ENCODE data around the gene CALN1. TPM values are rescaled to one million over a fixed set of nuclear protein-coding genes. Genes with fewer than 3 reads are reported as not detected.
"Not testable (repeated sequence)": the region's sequence is repeated elsewhere in the genome, so short reads cannot be mapped to it uniquely, and the experiment has no call there.

The CALN1 gene
- total RNA-seq, 2 experiments from 2014 or later: not detected

DNA sequence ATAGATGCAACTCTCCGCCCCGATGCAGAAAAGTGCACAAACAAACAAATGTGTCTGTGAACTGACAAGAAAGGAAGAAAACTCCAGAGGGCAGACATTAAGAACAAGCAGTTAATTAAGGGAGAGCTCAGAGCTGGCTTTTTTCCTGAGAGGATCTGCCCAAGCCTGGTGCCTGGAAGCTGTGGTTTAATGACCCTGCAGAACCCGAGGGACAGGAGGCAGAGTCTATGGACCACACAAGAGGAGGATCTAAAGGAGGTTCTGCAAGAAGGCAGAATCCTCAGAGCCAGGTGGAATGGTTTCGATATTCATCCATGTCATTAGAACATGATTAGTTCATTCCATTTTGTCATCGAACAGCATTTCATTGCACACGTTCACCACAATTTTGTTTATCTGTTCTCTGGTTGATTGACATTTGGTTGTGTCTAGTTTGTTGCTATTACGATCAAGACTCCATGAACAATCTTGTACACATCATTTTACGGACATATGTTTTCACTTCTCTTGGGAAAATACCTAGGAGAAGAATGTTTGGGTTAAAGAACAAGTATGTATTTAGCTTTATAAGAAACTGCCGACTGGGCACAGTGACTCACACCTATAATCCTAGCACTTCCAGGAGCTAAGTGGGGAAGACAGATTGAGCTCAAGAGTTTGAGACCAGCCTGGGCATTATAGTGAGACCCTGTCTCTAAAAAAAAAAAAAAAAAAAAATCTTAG is 560.2 kb downstream of the CALN1 start:
- DNase-seq: no peak
- no peak overlapping the region for H3K4me3 Mint-ChIP-seq
- H3K27me3 Mint-ChIP-seq (ENCODE audit: low read depth): no peaks in the 10 kb centered on the region
- H3K27ac Mint-ChIP-seq: no peak overlapping the region
- H3K36me3 Mint-ChIP-seq (ENCODE audit: low read depth): no peaks in the 10 kb centered on the region
- peaks cover 4% of the 10 kb centered on the region for H3K9me3 Mint-ChIP-seq (ENCODE audit: insufficient read depth)
- ChIA-PET POLR2A (no interaction called here), CTCF (no interaction called here)
- no peaks in the 10 kb centered on the region for H3K4me1 Mint-ChIP-seq (ENCODE audit: low read depth)
- no peak for ATAC-seq

DNA sequence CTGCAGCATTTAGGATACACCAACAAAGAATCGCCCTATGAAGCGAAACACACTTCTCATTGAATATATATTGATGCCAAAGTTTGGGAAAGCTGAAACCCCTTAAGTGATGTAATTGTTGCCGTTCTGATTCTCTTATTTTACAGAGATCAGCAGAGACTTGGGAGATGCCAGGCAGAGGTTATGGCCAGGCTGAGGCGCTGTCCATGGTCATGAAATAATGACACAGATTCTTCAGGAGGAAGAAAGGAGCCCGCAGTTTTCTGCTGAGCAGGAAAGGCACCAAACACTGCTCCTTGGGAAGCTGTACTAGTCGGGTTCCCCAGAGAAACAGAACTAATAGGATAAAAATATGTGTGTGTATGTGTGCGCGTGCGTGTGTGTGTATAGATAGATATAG is 566.0 kb downstream of the CALN1 start:
- no peak overlapping the region for H3K4me3 Mint-ChIP-seq
- H3K36me3 Mint-ChIP-seq (ENCODE audit: low read depth): no peaks in the 10 kb centered on the region
- H3K27ac Mint-ChIP-seq: no peak overlapping the region
- DNase-seq (no peak), ATAC-seq (no peak)
- H3K4me1 Mint-ChIP-seq (ENCODE audit: low read depth): no peaks in the 10 kb centered on the region
- H3K27me3 Mint-ChIP-seq (ENCODE audit: low read depth): no peaks in the 10 kb centered on the region
- CTCF ChIA-PET: no interaction called here
- H3K9me3 Mint-ChIP-seq (ENCODE audit: insufficient read depth): peaks cover 4% of the 10 kb centered on the region
- POLR2A ChIA-PET: no interaction called here

DNA sequence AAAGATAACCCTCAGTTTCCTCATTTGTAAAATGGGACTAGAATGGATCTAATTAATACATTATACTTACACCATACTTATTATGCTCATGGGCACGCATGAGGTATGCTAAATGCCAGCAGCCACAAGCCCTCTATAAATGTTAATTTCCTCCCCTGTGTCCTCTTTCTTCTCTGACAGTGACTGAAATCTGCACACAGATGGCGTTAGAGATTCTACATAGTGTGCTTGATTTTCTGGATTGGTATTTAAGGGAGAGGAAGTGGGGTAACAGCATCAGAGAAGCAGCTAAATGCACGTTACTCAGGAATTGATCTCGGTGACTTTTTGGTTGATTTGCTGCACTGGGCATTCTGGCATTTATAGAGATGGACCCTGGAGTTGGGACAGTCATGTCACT is 568.5 kb downstream of the CALN1 start:
- no peaks in the 10 kb centered on the region for H3K36me3 Mint-ChIP-seq (ENCODE audit: low read depth)
- H3K9me3 Mint-ChIP-seq (ENCODE audit: insufficient read depth): peaks cover under 1% of the 10 kb centered on the region
- CTCF ChIA-PET: no interaction called here
- H3K27me3 Mint-ChIP-seq (ENCODE audit: low read depth): no peaks in the 10 kb centered on the region
- H3K27ac Mint-ChIP-seq: no peak overlapping the region
- H3K4me3 Mint-ChIP-seq: no peak overlapping the region
- no peak for DNase-seq
- no peaks in the 10 kb centered on the region for H3K4me1 Mint-ChIP-seq (ENCODE audit: low read depth)
- POLR2A ChIA-PET: no interaction called here
- ATAC-seq: no peak

DNA sequence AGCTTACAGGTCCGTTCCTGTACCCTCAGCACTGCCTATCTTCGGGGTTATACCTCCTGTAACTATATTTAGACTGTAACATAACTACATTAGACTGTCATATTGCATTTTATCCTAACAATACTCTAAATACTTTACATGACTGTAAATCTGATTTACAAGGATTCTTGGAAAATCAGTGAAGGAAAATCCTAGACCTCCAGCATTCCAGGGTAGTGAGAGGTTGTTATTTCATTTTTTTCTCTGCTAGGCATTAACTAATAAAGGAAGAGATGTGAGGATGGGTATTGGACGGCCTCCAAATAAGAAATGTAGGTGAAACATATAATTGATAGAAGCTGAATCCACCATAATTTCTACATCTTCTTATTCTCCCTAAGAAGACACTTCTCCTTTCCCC is 569.4 kb downstream of the CALN1 start:
- Mint-ChIP-seq H3K36me3 (ENCODE audit: low read depth) (no peaks in the 10 kb centered on the region), H3K4me3 (no peak overlapping the region), H3K27me3 (ENCODE audit: low read depth) (no peaks in the 10 kb centered on the region), H3K4me1 (ENCODE audit: low read depth) (no peaks in the 10 kb centered on the region), H3K9me3 (ENCODE audit: insufficient read depth) (no peaks in the 10 kb centered on the region), H3K27ac (no peak overlapping the region)
- POLR2A ChIA-PET: no interaction called here
- CTCF ChIA-PET: no interaction called here
- ATAC-seq (no peak), DNase-seq (no peak)

DNA sequence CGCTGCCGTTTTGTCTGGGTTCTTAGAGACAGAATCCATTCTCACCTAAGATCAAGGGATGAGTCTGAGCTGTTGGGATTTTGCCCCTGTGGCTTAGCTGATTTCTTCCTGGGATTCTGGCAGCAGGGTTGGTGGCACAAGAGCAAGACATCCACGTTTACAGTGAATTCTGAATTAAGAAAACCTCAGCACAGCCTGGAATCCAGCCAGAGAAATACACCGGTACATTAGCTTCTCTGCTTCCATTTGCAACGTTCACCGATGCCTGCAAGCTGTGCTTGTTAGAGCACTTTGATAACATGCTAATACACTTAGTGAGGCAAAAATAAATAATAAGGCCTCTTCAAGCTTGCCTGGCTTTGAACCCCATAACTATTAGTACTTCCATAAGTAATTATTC is 569.8 kb downstream of the CALN1 start:
- no peak overlapping the region for H3K27ac Mint-ChIP-seq
- H3K4me3 Mint-ChIP-seq: no peak overlapping the region
- no peak for ATAC-seq
- CTCF ChIA-PET: no interaction called here
- no peaks in the 10 kb centered on the region for H3K27me3 Mint-ChIP-seq (ENCODE audit: low read depth)
- DNase-seq: no peak
- no peaks in the 10 kb centered on the region for H3K4me1 Mint-ChIP-seq (ENCODE audit: low read depth)
- peaks cover 3% of the 10 kb centered on the region for H3K9me3 Mint-ChIP-seq (ENCODE audit: insufficient read depth)
- POLR2A ChIA-PET: no interaction called here
- no peaks in the 10 kb centered on the region for H3K36me3 Mint-ChIP-seq (ENCODE audit: low read depth)

DNA sequence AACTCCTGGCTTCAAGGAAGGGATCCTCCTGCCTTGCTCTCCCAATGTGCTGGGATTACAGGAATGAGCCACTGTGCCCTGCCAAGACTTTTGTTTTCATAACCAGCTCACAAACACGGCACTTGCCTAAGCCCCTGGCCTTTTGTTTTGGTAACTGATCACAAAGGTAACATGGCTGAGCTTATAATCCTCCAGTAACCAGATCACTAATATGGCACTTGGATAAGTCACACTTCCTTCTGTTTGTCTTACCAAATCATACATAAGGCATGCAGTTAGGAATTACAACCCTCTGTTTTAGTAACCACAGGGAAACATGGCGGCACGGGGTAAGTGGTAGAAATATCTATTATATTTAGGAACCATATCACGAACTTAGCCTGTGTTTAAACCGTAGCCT is 577.1 kb downstream of the CALN1 start:
- ChIA-PET POLR2A (no interaction called here), CTCF (no interaction called here)
- Mint-ChIP-seq H3K36me3 (ENCODE audit: low read depth) (no peaks in the 10 kb centered on the region), H3K4me1 (ENCODE audit: low read depth) (no peaks in the 10 kb centered on the region), H3K9me3 (ENCODE audit: insufficient read depth) (peaks cover 8% of the 10 kb centered on the region), H3K4me3 (no peak overlapping the region), H3K27ac (no peak overlapping the region), H3K27me3 (ENCODE audit: low read depth) (no peaks in the 10 kb centered on the region)
- ATAC-seq: no peak
- DNase-seq: no peak

DNA sequence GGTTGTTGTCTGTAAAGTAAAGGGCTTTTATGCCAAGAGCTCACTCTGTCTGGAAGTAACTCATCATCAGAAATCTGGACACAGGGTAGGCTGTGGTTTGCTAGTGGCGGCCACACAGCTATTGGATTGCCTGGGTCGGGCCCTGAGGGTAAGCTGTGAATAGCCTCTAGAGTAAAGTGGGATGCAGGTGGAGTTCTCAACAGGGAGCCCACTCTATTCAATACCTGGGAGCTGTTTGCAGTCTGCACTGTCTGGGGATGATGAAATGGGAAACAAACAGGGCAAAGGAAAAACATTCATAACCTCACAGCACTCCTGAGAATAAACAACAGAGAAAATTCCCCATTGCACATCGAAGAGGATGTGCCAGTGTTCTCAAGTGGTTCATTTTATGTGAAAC is 582.6 kb downstream of the CALN1 start:
- DNase-seq (no peak), ATAC-seq (no peak)
- Mint-ChIP-seq H3K4me3 (no peak overlapping the region), H3K4me1 (ENCODE audit: low read depth) (no peaks in the 10 kb centered on the region), H3K27me3 (ENCODE audit: low read depth) (no peaks in the 10 kb centered on the region), H3K36me3 (ENCODE audit: low read depth) (no peaks in the 10 kb centered on the region), H3K27ac (no peak overlapping the region), H3K9me3 (ENCODE audit: insufficient read depth) (peaks cover 8% of the 10 kb centered on the region)
- CTCF ChIA-PET: no interaction called here
- POLR2A ChIA-PET: no interaction called here

DNA sequence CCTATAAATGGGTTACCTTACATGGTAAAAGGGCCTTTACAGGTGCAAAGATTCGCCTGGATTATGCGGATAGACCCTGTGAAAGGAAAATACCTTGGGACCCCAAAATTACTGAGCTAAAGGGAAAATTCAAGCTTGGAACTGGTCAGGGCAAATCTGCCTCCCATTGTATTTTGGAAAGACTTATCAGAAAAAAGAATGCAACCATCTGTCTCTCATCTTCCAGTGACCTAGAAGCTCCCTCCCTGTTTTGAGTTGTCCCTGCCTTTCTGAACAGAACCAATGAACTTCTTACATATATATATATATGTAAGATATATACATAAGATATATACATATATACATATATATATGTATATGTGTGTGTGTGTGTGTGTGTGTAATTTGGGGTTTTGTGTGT is 583.8 kb downstream of the CALN1 start:
- ATAC-seq: no peak
- ChIA-PET POLR2A (no interaction called here), CTCF (no interaction called here)
- Mint-ChIP-seq H3K4me1 (ENCODE audit: low read depth) (no peaks in the 10 kb centered on the region), H3K9me3 (ENCODE audit: insufficient read depth) (peaks cover 8% of the 10 kb centered on the region), H3K27me3 (ENCODE audit: low read depth) (no peaks in the 10 kb centered on the region), H3K4me3 (no peak overlapping the region), H3K36me3 (ENCODE audit: low read depth) (no peaks in the 10 kb centered on the region), H3K27ac (no peak overlapping the region)
- DNase-seq: no peak

DNA sequence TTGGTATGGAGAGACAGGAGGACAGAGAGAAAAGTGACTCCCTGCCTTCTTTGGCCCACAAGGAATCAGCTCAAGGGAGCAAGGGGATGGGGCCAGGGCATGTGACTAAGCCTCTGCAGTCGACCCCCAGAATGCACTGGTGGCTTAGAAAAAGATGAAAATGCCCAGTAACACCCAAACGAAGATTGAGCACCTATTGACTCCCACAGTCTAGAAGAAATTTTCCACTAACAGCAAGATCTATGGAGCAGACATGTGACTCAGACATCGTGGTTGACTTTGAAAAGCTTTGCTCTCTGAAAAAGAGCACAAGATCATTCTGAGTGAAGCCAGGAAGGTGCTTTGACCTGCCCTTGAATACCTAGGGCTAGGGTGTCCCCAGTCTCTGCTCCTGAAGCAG is 586.0 kb downstream of the CALN1 start:
- ChIA-PET POLR2A (no interaction called here), CTCF (no interaction called here)
- no peaks in the 10 kb centered on the region for H3K4me1 Mint-ChIP-seq (ENCODE audit: low read depth)
- no peaks in the 10 kb centered on the region for H3K36me3 Mint-ChIP-seq (ENCODE audit: low read depth)
- no peak overlapping the region for H3K4me3 Mint-ChIP-seq
- DNase-seq (no peak), ATAC-seq (no peak)
- no peak overlapping the region for H3K27ac Mint-ChIP-seq
- no peaks in the 10 kb centered on the region for H3K27me3 Mint-ChIP-seq (ENCODE audit: low read depth)
- peaks cover 8% of the 10 kb centered on the region for H3K9me3 Mint-ChIP-seq (ENCODE audit: insufficient read depth)

DNA sequence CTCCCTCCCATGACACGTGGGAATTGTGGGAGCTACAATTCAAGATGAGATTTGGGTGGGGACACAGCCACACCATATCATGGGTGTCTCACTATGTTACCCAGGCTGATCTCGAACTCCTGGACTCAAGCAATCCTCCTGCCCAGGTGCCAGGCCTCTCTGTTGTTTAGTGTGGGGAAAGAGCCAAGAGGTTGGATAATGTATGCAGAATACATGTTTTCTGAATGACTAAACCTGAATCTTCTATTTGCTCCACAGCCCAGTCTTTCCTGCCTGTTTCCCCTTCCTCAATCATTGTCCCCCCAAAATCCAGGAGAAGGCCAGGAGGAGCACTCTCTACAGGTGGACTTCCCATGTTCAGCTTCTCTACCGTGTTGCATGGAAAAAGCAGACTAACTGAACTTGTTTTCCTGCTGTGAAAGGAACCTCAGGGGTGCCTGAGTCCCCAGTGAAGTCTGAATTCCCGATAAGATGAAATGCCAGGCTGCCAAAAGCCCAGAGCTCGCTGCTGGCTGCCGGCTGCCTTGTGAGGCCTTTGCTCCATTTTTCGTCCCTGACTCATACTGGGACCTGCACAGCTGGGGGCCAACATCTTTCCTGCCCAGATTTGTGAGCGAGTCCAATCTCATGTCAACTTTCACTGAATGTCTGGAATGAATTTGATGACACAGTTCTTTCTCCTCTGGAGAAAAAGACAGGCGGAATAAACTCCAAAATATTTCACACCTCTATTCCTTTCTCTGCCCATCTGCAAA is 588.0 kb downstream of the CALN1 start:
- H3K27ac Mint-ChIP-seq: no peak overlapping the region
- DNase-seq (no peak), ATAC-seq (no peak)
- no peaks in the 10 kb centered on the region for H3K4me1 Mint-ChIP-seq (ENCODE audit: low read depth)
- no peak overlapping the region for H3K4me3 Mint-ChIP-seq
- peaks cover 16% of the 10 kb centered on the region for H3K9me3 Mint-ChIP-seq (ENCODE audit: insufficient read depth)
- no peaks in the 10 kb centered on the region for H3K36me3 Mint-ChIP-seq (ENCODE audit: low read depth)
- ChIA-PET CTCF (no interaction called here), POLR2A (no interaction called here)
- H3K27me3 Mint-ChIP-seq (ENCODE audit: low read depth): no peaks in the 10 kb centered on the region

DNA sequence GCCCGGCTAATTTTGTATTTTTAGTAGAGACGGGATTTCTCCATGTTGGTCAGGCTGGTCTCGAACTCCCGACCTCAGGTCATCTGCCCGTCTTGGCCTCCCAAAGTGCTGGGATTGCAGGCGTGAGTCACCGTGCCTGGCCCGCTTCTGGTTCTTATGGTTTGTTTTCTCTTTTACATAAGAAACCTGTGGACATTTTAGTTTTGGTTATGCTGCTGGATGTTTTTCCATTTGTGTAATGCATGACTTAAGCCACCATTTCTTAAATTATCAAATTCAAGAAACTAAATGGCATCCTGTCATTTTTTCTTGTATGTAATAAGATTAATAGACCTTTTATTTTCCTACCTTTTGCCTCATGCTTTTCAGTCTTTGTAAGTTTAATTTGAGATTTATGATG is 589.7 kb downstream of the CALN1 start:
- H3K36me3 Mint-ChIP-seq (ENCODE audit: low read depth); POLR2A ChIA-PET; H3K4me1 Mint-ChIP-seq (ENCODE audit: low read depth); H3K27ac Mint-ChIP-seq; CTCF ChIA-PET; DNase-seq; ATAC-seq; H3K27me3 Mint-ChIP-seq (ENCODE audit: low read depth); H3K4me3 Mint-ChIP-seq: not testable (repeated sequence)
- peaks cover 16% of the 10 kb centered on the region for H3K9me3 Mint-ChIP-seq (ENCODE audit: insufficient read depth)

DNA sequence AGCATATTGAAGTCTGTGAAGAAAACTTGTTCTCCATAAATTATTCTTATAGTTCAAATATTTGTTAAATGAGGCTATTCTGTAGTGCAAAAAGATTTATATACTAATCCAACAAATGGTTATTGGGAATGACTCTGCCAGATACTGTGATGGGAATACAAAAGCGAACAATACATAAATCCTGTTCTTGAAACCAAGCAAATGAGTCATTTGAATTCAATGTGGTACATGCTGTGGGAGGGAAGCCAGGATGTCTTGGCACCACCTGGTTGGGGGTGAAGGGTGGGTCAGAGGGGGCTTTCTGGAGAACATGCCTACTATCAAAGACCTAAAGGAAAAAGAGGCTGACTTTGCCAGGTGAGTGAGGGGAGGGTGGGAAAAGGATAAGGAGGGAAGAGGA is 594.2 kb downstream of the CALN1 start:
- no peaks in the 10 kb centered on the region for H3K27me3 Mint-ChIP-seq (ENCODE audit: low read depth)
- no peaks in the 10 kb centered on the region for H3K36me3 Mint-ChIP-seq (ENCODE audit: low read depth)
- no peak overlapping the region for H3K27ac Mint-ChIP-seq
- ChIA-PET POLR2A (no interaction called here), CTCF (no interaction called here)
- no peak for ATAC-seq
- H3K9me3 Mint-ChIP-seq (ENCODE audit: insufficient read depth): peaks cover 8% of the 10 kb centered on the region
- no peak overlapping the region for H3K4me3 Mint-ChIP-seq
- H3K4me1 Mint-ChIP-seq (ENCODE audit: low read depth): no peaks in the 10 kb centered on the region
- no peak for DNase-seq

DNA sequence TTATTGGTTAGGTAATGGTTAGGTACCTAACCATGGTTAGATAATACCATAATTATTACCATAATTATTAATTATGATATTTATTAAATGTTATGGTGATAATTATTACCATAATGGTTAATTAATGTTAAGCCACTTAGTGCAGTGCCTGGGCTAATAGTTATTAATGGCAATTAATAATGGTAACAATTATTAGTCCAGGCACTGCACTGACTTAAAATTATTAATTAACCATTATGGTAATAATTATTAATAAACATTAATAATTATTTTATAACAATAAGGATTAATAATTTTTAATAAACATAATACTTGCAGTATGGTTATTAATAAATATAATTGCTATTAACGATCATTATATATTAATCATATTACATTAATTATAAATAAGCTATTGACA is 604.0 kb downstream of the CALN1 start:
- DNase-seq (no peak), ATAC-seq (no peak)
- Mint-ChIP-seq H3K4me3 (no peak overlapping the region), H3K4me1 (ENCODE audit: low read depth) (no peaks in the 10 kb centered on the region), H3K27ac (no peak overlapping the region), H3K27me3 (ENCODE audit: low read depth) (no peaks in the 10 kb centered on the region), H3K36me3 (ENCODE audit: low read depth) (no peaks in the 10 kb centered on the region), H3K9me3 (ENCODE audit: insufficient read depth) (peaks cover 28% of the 10 kb centered on the region)
- ChIA-PET CTCF (no interaction called here), POLR2A (no interaction called here)

Measured in activated CD8-positive, alpha-beta T cell treated with anti-CD3 and anti-CD28 coated beads, Interleukin-2, amount 10 ng/mL, durations not matched to agents 7 days and 5 days (primary cell).